Right lobe of liver (tissue), 4 donors: ENCODE measurements around the gene CYP4F22.

Source experiments
- POLR2A ChIP-seq: fragments of 450-650 bp; IDR thresholded peaks from one replicate; pipeline ENCODE4 v1.6.1; 2017; ENCODE audit warnings: antibody characterized with exemption, mild to moderate bottlenecking
- TF ChIP-seq, protein P1 (sequence below), 4 donors: fragments of 200-600 bp in 3 of 4; fragments of 450-650 bp in 1 of 4; IDR thresholded peaks; one replicate each; pipeline versions ENCODE4 v1.5.1 to v1.8.0; 2016 to 2022; ENCODE audit warnings: antibody characterized with exemption in 4 of 4, mild to moderate bottlenecking in 2 of 4
- donor health status: DM: no; HTN: no; CAD: no.
- donor health status: DM: no; HTN: no; CAD: no.
- donor health status: DM: no; HTN: yes; CAD: no.

DNA sequence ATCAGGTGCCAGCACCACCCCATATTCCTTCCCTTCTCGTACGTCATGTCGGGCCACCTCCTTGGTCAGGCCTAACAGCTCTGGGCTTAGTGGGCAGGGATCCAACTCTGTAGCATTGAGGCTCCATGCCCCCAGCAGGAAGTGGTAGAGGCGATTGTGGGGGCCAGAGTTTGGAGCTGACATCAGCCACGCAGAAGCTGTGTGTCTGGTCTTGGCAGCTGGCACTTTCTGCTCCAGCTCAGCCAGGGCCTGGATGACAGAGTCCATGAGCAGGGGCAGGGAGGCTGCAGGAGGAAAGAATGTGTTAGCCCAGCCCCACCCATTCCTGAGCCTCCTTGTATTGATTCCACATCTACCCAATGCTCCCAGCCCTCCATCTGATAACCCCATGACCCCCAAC lies 32.0 kb upstream of the CYP4F22 start:
- TF ChIP-seq, protein P1, sequence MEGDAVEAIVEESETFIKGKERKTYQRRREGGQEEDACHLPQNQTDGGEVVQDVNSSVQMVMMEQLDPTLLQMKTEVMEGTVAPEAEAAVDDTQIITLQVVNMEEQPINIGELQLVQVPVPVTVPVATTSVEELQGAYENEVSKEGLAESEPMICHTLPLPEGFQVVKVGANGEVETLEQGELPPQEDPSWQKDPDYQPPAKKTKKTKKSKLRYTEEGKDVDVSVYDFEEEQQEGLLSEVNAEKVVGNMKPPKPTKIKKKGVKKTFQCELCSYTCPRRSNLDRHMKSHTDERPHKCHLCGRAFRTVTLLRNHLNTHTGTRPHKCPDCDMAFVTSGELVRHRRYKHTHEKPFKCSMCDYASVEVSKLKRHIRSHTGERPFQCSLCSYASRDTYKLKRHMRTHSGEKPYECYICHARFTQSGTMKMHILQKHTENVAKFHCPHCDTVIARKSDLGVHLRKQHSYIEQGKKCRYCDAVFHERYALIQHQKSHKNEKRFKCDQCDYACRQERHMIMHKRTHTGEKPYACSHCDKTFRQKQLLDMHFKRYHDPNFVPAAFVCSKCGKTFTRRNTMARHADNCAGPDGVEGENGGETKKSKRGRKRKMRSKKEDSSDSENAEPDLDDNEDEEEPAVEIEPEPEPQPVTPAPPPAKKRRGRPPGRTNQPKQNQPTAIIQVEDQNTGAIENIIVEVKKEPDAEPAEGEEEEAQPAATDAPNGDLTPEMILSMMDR (IDR thresholded peaks at IDR 0.05), result no peak
- no peak for TF ChIP-seq POLR2A
